ENCODE data around the gene RAB34. TPM values are rescaled to one million over a fixed set of nuclear protein-coding genes. Genes with fewer than 3 reads are reported as not detected.
A peak's percentile ranks its signal among the peaks of the same experiment; 100 is the strongest.

Gene RAB34
- total and polyA plus RNA-seq, 9 of the 15 experiments (the other 6 are each of a cell fraction or from before 2014, with no cell fraction given): 0.07 to 3.8 (median 0.46) TPM; not detected in 1

- TF ChIP-seq BCOR (IDR thresholded peaks at IDR 0.05) (peak; percentile 78; the same call in 1 of the 2 replicates), RBFOX2 (IDR thresholded peaks at IDR 0.05; ENCODE audit: low read depth, low read length) (no peak), CHD7 (IDR thresholded peaks at IDR 0.05; ENCODE audit: low read depth, low read length) (no peak), ZBTB49 (CRISPR knock-in tag; IDR thresholded peaks at IDR 0.05; ENCODE audit: borderline replicate concordance) (no peak), ZNF695 (CRISPR knock-in tag; IDR thresholded peaks at IDR 0.05) (no peak), MBD2 (IDR thresholded peaks at IDR 0.05; ENCODE audit: borderline replicate concordance, low read depth) (no peak), TEAD4 (IDR thresholded peaks at IDR 0.05; ENCODE audit: low read length) (peak; percentile 68; the same call in 1 of the 2 replicates), TEAD4 (CRISPR knock-in tag; IDR thresholded peaks at IDR 0.05; ENCODE audit: borderline replicate concordance) (no peak), HDAC2 (IDR thresholded peaks at IDR 0.05) (peak; percentile 99), HMBOX1 (IDR thresholded peaks at IDR 0.05) (no peak), NUFIP1 (IDR thresholded peaks at IDR 0.05; ENCODE audit: partially characterized antibody) (no peak), E2F5 (CRISPR knock-in tag; IDR thresholded peaks at IDR 0.05) (no peak), LEF1 (IDR thresholded peaks at IDR 0.05) (no peak), ARHGAP35 (IDR thresholded peaks at IDR 0.05; ENCODE audit: partially characterized antibody) (no peak)
Measured at GRCh38 chr17:28719021-28719433, 1.4 kb upstream of the RAB34 start (continued).
